Peyer's patch (tissue), 4 donors: ENCODE results near the gene CNN2. TPM values are rescaled to one million over a fixed set of nuclear protein-coding genes. Genes with fewer than 3 reads are reported as not detected.
A peak's percentile ranks its signal among the peaks of the same experiment; 100 is the strongest.

ENCODE experiments used
- DNase-seq, 3 donors: peaks; one replicate each; pipeline ENCODE4 v3.0.0-alpha.2; 2017 to 2019
- H3K27ac ChIP-seq, 4 donors: fragments of 200-600 bp; sonication (generic); one replicate each; pipeline ENCODE4 v1.5.1; 2016 to 2019
- H3K27me3 ChIP-seq, 2 donors: fragments of 200-600 bp; sonication (generic); one replicate each; pipeline ENCODE4 v1.5.1; 2019
- H3K36me3 ChIP-seq, 3 donors: fragments of 200-600 bp; sonication (generic); one replicate each; pipeline ENCODE4 v1.5.1; 2016 to 2019
- H3K4me1 ChIP-seq, 4 donors: fragments of 200-600 bp; sonication (generic); one replicate each; pipeline ENCODE4 v1.5.1; 2016 to 2019
- H3K4me3 ChIP-seq, 4 donors: fragments of 200-600 bp; sonication (generic); 1 replicate in 3 of 4; 2 replicates in 1 of 4; pipeline ENCODE4 v1.5.1; 2016 to 2019; ENCODE audit warnings: mild to moderate bottlenecking in 1 of 4
- H3K9me3 ChIP-seq, 4 donors: fragments of 200-600 bp; sonication (generic); one replicate each; pipeline ENCODE4 v1.5.1; 2016 to 2019; ENCODE audit warnings: mild to moderate bottlenecking in 1 of 4
- POLR2A ChIP-seq, 2 donors: fragments of 450-650 bp; IDR thresholded peaks; one replicate each; pipeline ENCODE4 v1.5.1; 2017; ENCODE audit warnings: antibody characterized with exemption in 2 of 2, mild to moderate bottlenecking in 2 of 2, moderate library complexity in 2 of 2
- small RNA-seq, 2 donors: library from RNA; depleted of rRNA; stranded (forward); fragments of <200 nt; gene quantifications; one replicate each; pipeline ENCODE3, GENCODE V24; 2016
- total RNA-seq, 4 donors: library from RNA; depleted of rRNA; stranded (reverse); fragments of >200 nt; gene quantifications; one replicate each; pipeline ENCODE4 v1.1.0, GENCODE V29; 2016
- TF ChIP-seq, protein P1 (sequence below), 6 experiments: fragments of 450-650 bp in 4 of 6; fragments of 200-600 bp in 2 of 6; sonication (generic) in 1 of 6; IDR thresholded peaks; one replicate each; pipeline ENCODE4 v1.5.1; 2017 to 2019; ENCODE audit warnings: antibody characterized with exemption in 6 of 6, mild to moderate bottlenecking in 3 of 6, moderate library complexity in 1 of 6

The CNN2 gene
- total RNA-seq, 4 donors from 2014 or later = 20.6 to 47.0 (median 22.6) TPM

DNA sequence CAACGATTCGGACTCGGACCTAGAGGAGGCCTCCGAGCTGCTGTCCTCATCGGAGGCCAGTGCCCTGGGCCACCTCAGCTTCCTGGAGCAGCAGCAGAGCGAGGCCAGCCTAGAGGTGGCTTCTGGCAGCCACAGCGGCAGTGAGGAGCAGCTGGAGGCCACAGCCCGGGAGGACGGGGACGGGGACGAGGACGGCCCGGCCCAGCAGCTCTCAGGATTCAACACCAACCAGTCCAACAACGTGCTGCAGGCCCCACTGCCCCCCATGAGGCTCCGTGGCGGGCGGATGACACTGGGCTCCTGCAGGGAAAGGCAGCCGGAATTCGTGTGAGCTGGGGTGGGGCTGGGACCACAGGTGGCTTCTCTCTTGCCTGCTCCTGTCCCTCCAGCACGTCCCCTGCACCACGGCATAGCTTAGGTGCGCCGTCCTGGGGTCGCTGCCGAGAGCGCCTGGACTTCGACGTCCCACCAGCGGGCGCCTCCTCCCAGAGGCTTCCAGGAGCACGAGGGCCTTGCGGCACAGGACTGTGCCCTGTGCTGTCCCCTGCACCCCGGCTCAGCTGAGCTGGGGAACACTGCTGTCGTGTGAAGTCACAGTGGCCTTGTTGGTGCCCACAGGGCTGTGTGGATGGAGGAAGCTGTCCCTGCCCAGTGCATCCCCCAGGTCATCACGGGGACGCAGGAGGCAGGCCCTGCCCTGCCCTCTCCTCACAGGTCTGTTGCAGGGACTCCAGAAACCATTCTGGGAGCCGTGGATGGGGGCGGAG lies 59.5 kb downstream of the CNN2 start:
- Histone ChIP-seq H3K4me1 (peaks cover 0 to 41% (median 37%) of the 10 kb centered on the region in 4 donors), H3K9me3 (no peaks in the 10 kb centered on the region), H3K36me3 (peaks cover 0 to 54% (median 0%) of the 10 kb centered on the region in 3 donors), H3K27ac (peak overlapping the region in 1 of 4 donors; percentile 42), H3K27me3 (no peaks in the 10 kb centered on the region), H3K4me3 (no peak overlapping the region)
- no peak for DNase-seq
- TF ChIP-seq POLR2A (IDR thresholded peaks at IDR 0.05) = no peak
- TF ChIP-seq, protein P1, sequence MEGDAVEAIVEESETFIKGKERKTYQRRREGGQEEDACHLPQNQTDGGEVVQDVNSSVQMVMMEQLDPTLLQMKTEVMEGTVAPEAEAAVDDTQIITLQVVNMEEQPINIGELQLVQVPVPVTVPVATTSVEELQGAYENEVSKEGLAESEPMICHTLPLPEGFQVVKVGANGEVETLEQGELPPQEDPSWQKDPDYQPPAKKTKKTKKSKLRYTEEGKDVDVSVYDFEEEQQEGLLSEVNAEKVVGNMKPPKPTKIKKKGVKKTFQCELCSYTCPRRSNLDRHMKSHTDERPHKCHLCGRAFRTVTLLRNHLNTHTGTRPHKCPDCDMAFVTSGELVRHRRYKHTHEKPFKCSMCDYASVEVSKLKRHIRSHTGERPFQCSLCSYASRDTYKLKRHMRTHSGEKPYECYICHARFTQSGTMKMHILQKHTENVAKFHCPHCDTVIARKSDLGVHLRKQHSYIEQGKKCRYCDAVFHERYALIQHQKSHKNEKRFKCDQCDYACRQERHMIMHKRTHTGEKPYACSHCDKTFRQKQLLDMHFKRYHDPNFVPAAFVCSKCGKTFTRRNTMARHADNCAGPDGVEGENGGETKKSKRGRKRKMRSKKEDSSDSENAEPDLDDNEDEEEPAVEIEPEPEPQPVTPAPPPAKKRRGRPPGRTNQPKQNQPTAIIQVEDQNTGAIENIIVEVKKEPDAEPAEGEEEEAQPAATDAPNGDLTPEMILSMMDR (IDR thresholded peaks at IDR 0.05) = no peak

DNA sequence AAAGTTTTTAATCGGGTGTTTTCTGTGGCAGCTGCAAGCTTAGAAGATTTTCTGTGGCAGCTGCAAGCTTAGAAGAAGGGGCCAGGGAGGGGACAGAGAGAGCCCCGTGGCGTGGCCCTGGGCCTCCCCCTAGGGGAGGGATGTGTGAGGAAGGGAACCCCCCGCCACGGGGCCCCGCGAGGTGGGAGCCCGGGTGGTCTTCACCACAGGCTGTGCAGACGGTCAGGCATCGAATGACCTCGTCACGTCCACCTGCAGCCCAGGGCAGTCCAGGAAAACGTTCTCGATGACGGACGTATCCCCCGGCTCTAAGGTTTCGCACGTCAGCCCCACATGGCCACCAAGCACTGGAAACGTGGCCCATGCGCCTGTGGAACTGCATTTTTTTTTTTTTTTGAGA lies 60.2 kb downstream of the CNN2 start:
- TF ChIP-seq, protein P1 (IDR thresholded peaks at IDR 0.05) = no peak
- TF ChIP-seq POLR2A (IDR thresholded peaks at IDR 0.05) = no peak
- no peaks in the 10 kb centered on the region for H3K27me3 ChIP-seq
- peaks cover 0 to 57% (median 0%) of the 10 kb centered on the region in 3 donors for H3K36me3 ChIP-seq
- H3K27ac ChIP-seq = peak overlapping the region in 1 of 4 donors; percentile 80
- DNase-seq = no peak
- H3K4me1 ChIP-seq = peaks cover 0 to 35% (median 31%) of the 10 kb centered on the region in 4 donors
- no peak overlapping the region for H3K4me3 ChIP-seq
- no peaks in the 10 kb centered on the region for H3K9me3 ChIP-seq

DNA sequence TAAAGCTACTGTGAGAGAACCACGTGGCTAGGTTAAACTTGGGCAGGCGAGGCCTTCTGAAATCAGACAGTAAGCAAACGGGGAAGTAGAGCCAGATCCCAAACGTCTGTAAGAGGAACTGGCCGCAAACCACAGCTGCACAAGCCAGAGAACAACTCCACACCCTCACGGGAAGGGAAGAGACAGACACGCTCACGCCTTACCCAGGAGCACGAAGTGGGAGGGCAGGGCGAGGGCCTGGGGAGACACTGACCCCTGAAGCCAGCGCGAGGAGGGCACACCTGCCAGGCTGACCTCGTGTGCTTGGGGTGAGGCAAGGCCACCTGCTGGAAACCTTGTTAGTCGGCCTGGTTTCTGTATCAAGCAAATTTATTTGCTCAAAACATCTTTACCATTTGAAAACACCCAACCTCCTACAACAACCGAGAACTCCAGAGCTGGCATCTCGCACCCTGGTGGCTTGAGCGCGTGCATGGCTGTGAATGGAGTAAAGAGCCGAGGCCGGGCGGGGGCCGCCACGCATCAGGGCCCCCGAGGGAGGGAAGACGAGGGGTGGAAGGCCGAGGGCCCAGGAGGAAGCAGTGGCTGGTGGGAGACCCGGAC lies 61.5 kb downstream of the CNN2 start:
- no peaks in the 10 kb centered on the region for H3K9me3 ChIP-seq
- no peaks in the 10 kb centered on the region for H3K27me3 ChIP-seq
- TF ChIP-seq POLR2A (IDR thresholded peaks at IDR 0.05) = no peak
- TF ChIP-seq, protein P1 (IDR thresholded peaks at IDR 0.05) = peak in 2 of 6 experiments; percentile 2 to 13
- peak overlapping the region; percentile 46 to 80 (median 62) for H3K27ac ChIP-seq
- H3K4me1 ChIP-seq = peaks cover 0 to 27% (median 23%) of the 10 kb centered on the region in 4 donors
- peaks cover 0 to 70% (median 0%) of the 10 kb centered on the region in 3 donors for H3K36me3 ChIP-seq
- peak in 2 of 3 donors; percentile 88 to 89 for DNase-seq
- H3K4me3 ChIP-seq = no peak overlapping the region

DNA sequence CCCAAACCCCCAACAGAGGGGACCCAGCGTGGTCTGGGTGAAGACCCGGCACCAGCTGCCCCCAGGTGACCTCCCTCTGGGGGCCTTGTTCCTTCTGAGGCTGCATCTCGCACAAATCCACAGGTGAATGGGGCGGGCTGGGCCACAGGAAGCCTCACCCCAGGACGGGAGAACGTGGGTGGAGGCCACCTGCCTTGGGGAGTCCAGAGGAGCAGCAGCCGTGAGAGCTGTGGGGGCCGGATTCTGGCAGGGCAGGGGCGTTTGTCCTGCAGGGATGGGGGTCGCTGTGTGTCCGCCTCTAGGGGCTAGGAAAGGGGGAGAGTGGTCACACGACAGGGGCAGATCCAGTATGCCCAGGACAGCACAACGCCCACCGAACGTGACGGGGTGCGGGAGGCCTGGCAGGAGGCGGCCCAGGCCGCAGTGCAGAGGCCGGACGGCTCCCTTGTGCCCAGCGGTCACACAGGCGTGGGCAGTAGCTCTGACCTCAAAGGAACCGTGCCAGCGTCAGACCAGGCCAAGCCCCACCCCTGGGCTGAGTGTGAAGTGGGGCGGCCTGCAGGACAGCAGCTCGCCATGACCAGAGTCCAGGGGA lies 62.1 kb downstream of the CNN2 start:
- no peak for DNase-seq
- Histone ChIP-seq H3K27ac (peak overlapping the region; percentile 46 to 80 (median 62)), H3K36me3 (peaks cover 0 to 76% (median 0%) of the 10 kb centered on the region in 3 donors), H3K4me1 (peaks cover 0 to 28% (median 25%) of the 10 kb centered on the region in 4 donors), H3K4me3 (no peak overlapping the region), H3K27me3 (no peaks in the 10 kb centered on the region), H3K9me3 (no peaks in the 10 kb centered on the region)
- TF ChIP-seq, protein P1 (IDR thresholded peaks at IDR 0.05) = no peak
- TF ChIP-seq POLR2A (IDR thresholded peaks at IDR 0.05) = no peak

Small RNA genes within 50 kb of the gene (small RNA-seq; reads per million reads assigned to genes)
- 0 reads per million in 2 donors for gene RNU6-2

Other genes with a start within 250 kb of the CNN2 start
- 100 to 1,000 TPM; 173 to 436 (median 229) TPM for gene PTBP1, start 229.2 kb upstream of the CNN2 start, total RNA-seq
- not detected for gene PLPPR3, start 204.7 kb upstream of the CNN2 start, total RNA-seq
- not detected for gene AZU1, start 198.8 kb upstream of the CNN2 start, total RNA-seq
- not detected for gene PRTN3, start 185.6 kb upstream of the CNN2 start, total RNA-seq
- gene ELANE, start 174.3 kb upstream of the CNN2 start, total RNA-seq = not detected
- gene CFD, start 166.9 kb upstream of the CNN2 start, total RNA-seq = 100 to 1,000 TPM; 140 to 403 (median 303) TPM
- 10 to 100 TPM; 60.2 to 83.6 (median 65.3) TPM for gene MED16, start 133.4 kb upstream of the CNN2 start, total RNA-seq
- not detected for gene RNU6-9, start 133.1 kb upstream of the CNN2 start, total RNA-seq
- 10 to 100 TPM; 20.8 to 43.5 (median 34.8) TPM for gene R3HDM4, start 113.4 kb upstream of the CNN2 start, total RNA-seq
- not detected for gene KISS1R, start 109.3 kb upstream of the CNN2 start, total RNA-seq
- gene ARID3A, start 100.6 kb upstream of the CNN2 start, total RNA-seq = 10 to 100 TPM in 1 of 4 donors, 1 to 10 TPM in 3; 2.8 to 11.0 (median 4.9) TPM
- gene WDR18, start 42.3 kb upstream of the CNN2 start, total RNA-seq = 10 to 100 TPM; 26.4 to 58.8 (median 40.5) TPM
- not detected for gene GRIN3B, start 26.2 kb upstream of the CNN2 start, total RNA-seq
- gene TMEM259, start 5.5 kb upstream of the CNN2 start, total RNA-seq = 100 to 1,000 TPM; 287 to 409 (median 366) TPM
- not detected for gene RNU6-2, start 5.1 kb upstream of the CNN2 start, total RNA-seq
- gene ABCA7, start 13.5 kb downstream of the CNN2 start, total RNA-seq = 100 to 1,000 TPM in 1 of 4 donors, 10 to 100 TPM in 3; 30.1 to 162 (median 72.1) TPM
- 100 to 1,000 TPM in 2 of 4 donors, 10 to 100 TPM in 2; 82.6 to 187 (median 118) TPM for gene ARHGAP45, start 40.6 kb downstream of the CNN2 start, total RNA-seq
- gene POLR2E, start 68.8 kb downstream of the CNN2 start, total RNA-seq = 100 to 1,000 TPM in 2 of 4 donors, 10 to 100 TPM in 2; 74.3 to 107 (median 96.9) TPM
- gene GPX4, start 77.4 kb downstream of the CNN2 start, total RNA-seq = 100 to 1,000 TPM; 258 to 493 (median 326) TPM
- 10 to 100 TPM; 26.4 to 71.0 (median 57.8) TPM for gene SBNO2, start 147.7 kb downstream of the CNN2 start, total RNA-seq
- gene STK11, start 179.2 kb downstream of the CNN2 start, total RNA-seq = 100 to 1,000 TPM in 3 of 4 donors, 10 to 100 TPM in 1; 98.4 to 135 (median 117) TPM
- 1 to 10 TPM in 1 of 4 donors, not detected in 3; 1.9 TPM for gene CBARP, start 211.4 kb downstream of the CNN2 start, total RNA-seq
- gene ATP5F1D, start 215.1 kb downstream of the CNN2 start, total RNA-seq = 100 to 1,000 TPM in 3 of 4 donors, 10 to 100 TPM in 1; 88.3 to 299 (median 206) TPM
- gene MIDN, start 222.0 kb downstream of the CNN2 start, total RNA-seq = 100 to 1,000 TPM in 1 of 4 donors, 10 to 100 TPM in 3; 34.7 to 205 (median 98.9) TPM
- 100 to 1,000 TPM; 258 to 623 (median 458) TPM for gene CIRBP, start 242.7 kb downstream of the CNN2 start, total RNA-seq
- 10 to 100 TPM; 39.6 to 87.7 (median 80.0) TPM for gene FAM174C, start 248.9 kb downstream of the CNN2 start, total RNA-seq